Lower lobe of right lung (tissue), 2 donors: ENCODE measurements around the gene PARVB. TPM values are rescaled to one million over a fixed set of nuclear protein-coding genes. Genes with fewer than 3 reads are reported as not detected.

Experiments
- ATAC-seq, 2 donors: fragments of 200-7000 bp; cut with Tn5 transposase; one replicate each; pipeline ENCODE4 v1.9.1; 2020 to 2022; ENCODE audit warnings: mild to moderate bottlenecking in 2 of 2, moderate library complexity in 2 of 2
- DNase-seq: peaks from one replicate; pipeline ENCODE4 v3.0.0-alpha.2; 2020
- H3K27ac ChIP-seq: fragments of 200-600 bp; one replicate; pipeline ENCODE4 v1.8.0; 2022
- H3K27me3 ChIP-seq: fragments of 200-600 bp; one replicate; pipeline ENCODE4 v1.8.0; 2022; ENCODE audit warnings: low read depth
- H3K36me3 ChIP-seq: fragments of 200-600 bp; one replicate; pipeline ENCODE4 v1.8.0; 2022; ENCODE audit warnings: mild to moderate bottlenecking
- H3K4me1 ChIP-seq: fragments of 200-600 bp; one replicate; pipeline ENCODE4 v1.8.0; 2022
- H3K4me3 ChIP-seq: fragments of 200-600 bp; one replicate; pipeline ENCODE4 v1.8.0; 2022; ENCODE audit warnings: mild to moderate bottlenecking
- H3K9me3 ChIP-seq: fragments of 200-600 bp; one replicate; pipeline ENCODE4 v1.8.0; 2022
- intact Hi-C: fragments of 100-400 bp; cut with DNase I; formaldehyde crosslinking; loops from one replicate; pipeline ENCODE4 v1.11.0; 2022
- total RNA-seq: library from RNA; stranded (reverse); fragmentation: NEBNext Ultra II Directional; extraction: Animal tissue kit (Norgen Biotek cat#: 25700); gene quantifications from one replicate; pipeline ENCODE4 v1.2.1, GENCODE V29; 2021
- TF ChIP-seq, protein P1 (sequence below): fragments of 200-600 bp; IDR thresholded peaks from one replicate; pipeline ENCODE4 v1.8.0; 2022; ENCODE audit warnings: antibody characterized with exemption, mild to moderate bottlenecking
- donor health status: DM: no; HTN: yes; CAD: no; lungs with severe emphysema.

Gene PARVB
- total RNA-seq, 1 donor from 2014 or later: 44.7 TPM

DNA sequence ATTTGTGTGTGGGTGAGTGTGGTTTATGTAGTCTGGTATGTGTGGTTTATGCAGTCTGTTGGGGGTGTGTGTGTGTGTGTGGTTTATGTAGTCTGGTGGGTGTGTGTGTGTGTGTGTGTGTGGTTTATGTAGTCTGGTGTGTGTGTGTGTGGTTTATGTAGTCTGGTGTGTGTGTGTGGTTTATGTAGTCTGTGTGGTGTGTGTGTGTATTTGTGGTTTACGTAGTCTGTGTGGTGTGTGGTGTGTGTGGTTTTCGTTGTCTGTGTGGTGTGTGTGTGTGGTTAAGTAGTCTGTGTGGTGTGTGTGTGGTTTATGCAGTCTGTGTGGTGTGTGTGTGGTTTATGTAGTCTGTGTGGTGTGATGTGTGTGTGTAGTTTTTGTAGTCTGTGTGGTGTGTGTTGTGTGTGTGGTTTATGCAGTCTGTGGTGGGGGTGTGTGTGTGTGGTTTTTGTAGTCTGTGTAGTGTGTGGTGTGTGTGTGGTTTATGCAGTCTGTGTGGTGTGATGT lies 130.4 kb downstream of the PARVB start:
- no peaks in the 10 kb centered on the region for H3K9me3 ChIP-seq
- TF ChIP-seq, protein P1, sequence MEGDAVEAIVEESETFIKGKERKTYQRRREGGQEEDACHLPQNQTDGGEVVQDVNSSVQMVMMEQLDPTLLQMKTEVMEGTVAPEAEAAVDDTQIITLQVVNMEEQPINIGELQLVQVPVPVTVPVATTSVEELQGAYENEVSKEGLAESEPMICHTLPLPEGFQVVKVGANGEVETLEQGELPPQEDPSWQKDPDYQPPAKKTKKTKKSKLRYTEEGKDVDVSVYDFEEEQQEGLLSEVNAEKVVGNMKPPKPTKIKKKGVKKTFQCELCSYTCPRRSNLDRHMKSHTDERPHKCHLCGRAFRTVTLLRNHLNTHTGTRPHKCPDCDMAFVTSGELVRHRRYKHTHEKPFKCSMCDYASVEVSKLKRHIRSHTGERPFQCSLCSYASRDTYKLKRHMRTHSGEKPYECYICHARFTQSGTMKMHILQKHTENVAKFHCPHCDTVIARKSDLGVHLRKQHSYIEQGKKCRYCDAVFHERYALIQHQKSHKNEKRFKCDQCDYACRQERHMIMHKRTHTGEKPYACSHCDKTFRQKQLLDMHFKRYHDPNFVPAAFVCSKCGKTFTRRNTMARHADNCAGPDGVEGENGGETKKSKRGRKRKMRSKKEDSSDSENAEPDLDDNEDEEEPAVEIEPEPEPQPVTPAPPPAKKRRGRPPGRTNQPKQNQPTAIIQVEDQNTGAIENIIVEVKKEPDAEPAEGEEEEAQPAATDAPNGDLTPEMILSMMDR: no peak
- DNase-seq (no peak), ATAC-seq (no peak)
- H3K27ac ChIP-seq: no peak overlapping the region
- peaks cover 48% of the 10 kb centered on the region for H3K36me3 ChIP-seq
- no peaks in the 10 kb centered on the region for H3K27me3 ChIP-seq
- H3K4me1 ChIP-seq: no peaks in the 10 kb centered on the region
- H3K4me3 ChIP-seq: no peak overlapping the region
- intact Hi-C loops: no loop called here

DNA sequence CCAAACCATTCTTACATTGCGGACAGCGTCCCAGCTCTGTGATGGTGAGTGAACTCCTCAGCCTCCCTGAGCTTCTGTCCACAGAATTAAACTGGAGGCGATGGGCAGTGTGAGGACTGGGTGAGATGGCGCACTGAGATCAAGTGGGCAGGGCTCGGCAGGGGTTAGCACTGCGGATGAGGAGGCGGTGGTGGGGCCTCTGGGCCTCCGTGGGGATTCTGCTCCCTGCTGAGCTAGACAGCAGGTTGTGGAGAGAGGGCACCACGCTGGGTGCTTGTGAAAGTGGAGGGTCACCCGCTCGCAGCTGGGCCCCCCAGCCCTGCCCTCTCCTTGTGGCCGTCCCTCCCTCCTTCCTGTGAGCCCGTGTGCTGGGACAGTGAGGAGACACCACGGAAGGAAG lies 131.0 kb downstream of the PARVB start:
- ATAC-seq (no peak), DNase-seq (no peak)
- Histone ChIP-seq H3K36me3 (peaks cover 43% of the 10 kb centered on the region), H3K4me1 (no peaks in the 10 kb centered on the region), H3K27ac (no peak overlapping the region), H3K27me3 (no peaks in the 10 kb centered on the region), H3K4me3 (no peak overlapping the region), H3K9me3 (no peaks in the 10 kb centered on the region)
- TF ChIP-seq, protein P1: no peak
- intact Hi-C loops: no loop called here

DNA sequence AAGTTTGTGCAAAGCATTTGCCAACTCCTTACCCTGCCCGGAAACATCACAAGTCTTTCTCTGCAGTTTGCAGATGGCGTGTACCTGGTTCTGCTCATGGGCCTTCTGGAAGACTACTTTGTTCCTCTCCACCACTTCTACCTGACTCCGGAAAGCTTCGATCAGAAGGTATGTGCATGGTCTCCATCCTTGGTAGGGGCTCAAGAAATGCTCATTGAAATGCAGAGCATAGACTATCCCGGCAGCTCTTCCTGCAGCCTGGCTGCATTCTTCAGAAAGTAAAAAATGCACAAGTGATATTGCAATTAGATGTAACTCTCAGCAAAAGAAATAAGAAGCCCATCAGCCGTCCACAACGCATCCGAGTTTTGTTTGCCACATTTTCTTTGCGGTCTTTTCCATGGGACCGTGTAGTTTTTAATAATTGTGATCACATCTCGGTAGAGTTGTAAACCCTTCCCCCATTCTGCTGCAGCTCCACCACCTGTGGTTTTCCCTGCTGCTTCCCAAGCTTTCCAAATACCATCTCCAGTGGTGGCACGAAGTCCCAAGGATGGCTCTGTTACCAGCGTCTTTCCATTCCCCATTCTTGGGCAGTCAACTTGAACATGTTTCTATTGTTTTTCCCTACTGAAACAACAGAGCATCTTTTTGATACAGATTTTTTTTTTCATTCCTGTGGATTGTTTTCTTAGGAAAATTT lies 134.0 kb downstream of the PARVB start:
- TF ChIP-seq, protein P1: no peak
- Histone ChIP-seq H3K27me3 (no peaks in the 10 kb centered on the region), H3K4me3 (no peak overlapping the region), H3K27ac (no peak overlapping the region), H3K4me1 (no peaks in the 10 kb centered on the region), H3K9me3 (no peaks in the 10 kb centered on the region), H3K36me3 (peaks cover 28% of the 10 kb centered on the region)
- no peak for ATAC-seq
- intact Hi-C loops: no loop called here
- no peak for DNase-seq

DNA sequence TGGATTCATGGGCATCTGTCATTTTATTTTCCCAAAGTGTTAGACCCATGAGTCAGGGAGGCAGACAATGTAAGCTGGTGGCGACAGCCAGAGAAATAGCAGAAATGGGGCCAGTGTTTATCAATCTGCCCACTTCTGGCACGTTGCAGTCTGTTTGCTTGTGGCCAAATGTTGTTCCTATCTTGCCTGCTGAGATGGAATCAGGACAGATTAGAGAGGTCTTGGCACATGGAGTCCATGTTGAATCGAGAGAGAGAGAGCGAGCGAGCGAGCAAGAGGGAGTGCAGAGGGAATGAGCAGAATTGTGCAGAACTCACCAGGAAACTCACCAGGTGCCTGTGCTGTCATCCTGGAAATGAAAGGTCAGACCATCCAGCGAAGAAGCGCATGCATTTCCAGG lies 134.7 kb downstream of the PARVB start:
- ATAC-seq (no peak), DNase-seq (no peak)
- no peak overlapping the region for H3K27ac ChIP-seq
- no peaks in the 10 kb centered on the region for H3K4me1 ChIP-seq
- intact Hi-C loops: no loop called here
- H3K36me3 ChIP-seq: peaks cover 28% of the 10 kb centered on the region
- H3K9me3 ChIP-seq: no peaks in the 10 kb centered on the region
- TF ChIP-seq, protein P1: no peak
- H3K27me3 ChIP-seq: no peaks in the 10 kb centered on the region
- H3K4me3 ChIP-seq: no peak overlapping the region

DNA sequence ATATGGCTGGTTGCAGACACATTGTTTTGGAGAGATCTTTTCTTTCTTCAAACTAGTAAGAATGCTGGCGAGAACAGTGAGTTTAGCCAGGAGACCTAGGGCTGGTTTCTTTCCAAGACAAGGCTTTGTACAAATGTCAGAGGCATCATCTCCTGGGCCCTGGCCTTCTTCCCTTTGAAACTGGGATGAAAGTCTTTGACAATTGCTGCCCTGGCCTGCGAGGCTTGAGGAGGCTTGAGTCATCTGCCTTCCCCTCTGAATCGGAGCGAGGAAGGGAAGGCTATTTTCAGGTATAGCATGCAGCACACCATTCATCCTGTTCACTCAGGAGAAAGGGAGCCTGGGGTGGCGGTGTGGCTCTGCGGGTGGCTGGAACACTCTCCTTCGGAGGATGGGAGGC lies 135.1 kb downstream of the PARVB start:
- intact Hi-C loops: no loop called here
- Histone ChIP-seq H3K9me3 (no peaks in the 10 kb centered on the region), H3K4me1 (no peaks in the 10 kb centered on the region), H3K27me3 (no peaks in the 10 kb centered on the region), H3K27ac (no peak overlapping the region), H3K4me3 (no peak overlapping the region), H3K36me3 (peaks cover 28% of the 10 kb centered on the region)
- TF ChIP-seq, protein P1: no peak
- ATAC-seq: no peak
- DNase-seq: no peak
